Fibroblast of villous mesenchyme (primary cell): ENCODE results near the gene ARMC5. TPM values are rescaled to one million over a fixed set of nuclear protein-coding genes. Genes with fewer than 3 reads are reported as not detected.

Experiments used
- DNase-seq: peaks from one replicate; pipeline ENCODE4 v3.0.0-alpha.2; 2010; ENCODE audit warnings: low read depth
- H3K4me3 ChIP-seq: 2 replicates; pipeline ENCODE4 v1.5.1; 2011; ENCODE audit warnings: low read depth, mild to moderate bottlenecking, low read length
- CTCF ChIP-seq: IDR thresholded peaks from 2 replicates; pipeline ENCODE4 v1.5.1; 2012; ENCODE audit warnings: low read depth, mild to moderate bottlenecking, low read length; ENCODE audit not compliant: insufficient read depth
- total RNA-seq: library from RNA; depleted of rRNA; stranded (reverse); fragments of >200 nt; gene quantifications from 2 replicates; pipeline ENCODE4 v1.2.3, GENCODE V29; 2012

ARMC5 gene
- 8.6 and 10.3 TPM in 2 replicates for total RNA-seq

- TF ChIP-seq CTCF, result peak; percentile 60
- H3K4me3 ChIP-seq, result peak within 1 kb of the TSS; percentile 78
- peak; percentile 99 for DNase-seq
Observed at GRCh38 chr16:31458844-31459686, at the start of gene ARMC5. Gene ARMC5 (plus strand): TSS chr16:31459501. CDS start chr16:31459525, 24 bp downstream.

- DNase-seq, result no peak
- no peak for TF ChIP-seq CTCF
- H3K4me3 ChIP-seq, result no peak overlapping the region
Observed at GRCh38 chr16:31410082-31410481, 49.2 kb upstream of the ARMC5 start.

GRCh38 chr16:31411024-31411844 lies 48.1 kb upstream of the ARMC5 start:
- no peak for TF ChIP-seq CTCF
- no peak overlapping the region for H3K4me3 ChIP-seq
- DNase-seq, result no peak

GRCh38 chr16:31412750-31413149 lies 46.6 kb upstream of the ARMC5 start:
- H3K4me3 ChIP-seq, result no peak overlapping the region
- no peak for DNase-seq
- TF ChIP-seq CTCF, result no peak

- no peak for TF ChIP-seq CTCF
Observed at GRCh38 chr16:31413381-31413780, 45.9 kb upstream of the ARMC5 start.

GRCh38 chr16:31413943-31414342 lies 45.4 kb upstream of the ARMC5 start:
- no peak overlapping the region for H3K4me3 ChIP-seq
- no peak for DNase-seq
- no peak for TF ChIP-seq CTCF

More at GRCh38 chr16:31413381-31413780, 45.9 kb upstream of the ARMC5 start:
- no peak for DNase-seq
- no peak overlapping the region for H3K4me3 ChIP-seq
